CD4-positive, alpha-beta T cell (primary cell): Measurements from ENCODE around the gene NFKBIZ. TPM values are rescaled to one million over a fixed set of nuclear protein-coding genes. Genes with fewer than 3 reads are reported as not detected.

Source experiments
- ATAC-seq: fragments of 200-7000 bp; cut with Tn5 transposase; one replicate; pipeline ENCODE4 v1.10.0; 2022; ENCODE audit warnings: mild to moderate bottlenecking; ENCODE audit not compliant: poor library complexity
- CTCF ChIA-PET: fragments of 350-600 bp; sonication (Branson Sonifier 250); formaldehyde crosslinking; loops from one replicate; lab custom pipeline; 2021; ENCODE audit warnings: antibody characterized with exemption, inconsistent platforms; lab: Charles Lee
- POLR2A ChIA-PET: fragments of 350-600 bp; sonication (Branson Sonifier 250); formaldehyde crosslinking; loops from one replicate; lab custom pipeline; 2021; ENCODE audit warnings: antibody characterized with exemption, inconsistent platforms; lab: Charles Lee
- DNase-seq, 14 experiments: peaks; one replicate each; pipeline ENCODE4 v3.0.0-alpha.2; 2013 to 2020; ENCODE audit warnings: mixed read lengths in 2 of 14
- H3K27ac ChIP-seq, 2 donors: one replicate each; pipeline versions ENCODE4 v1.5.1 to v1.7.0; 2013; ENCODE audit warnings: low read length in 2 of 2, low read depth in 1 of 2, mild to moderate bottlenecking in 1 of 2
- H3K27me3 ChIP-seq, 2 experiments: 1 replicate in 1 of 2; 2 replicates in 1 of 2; pipeline versions ENCODE4 v1.6.1 to v1.7.0; 2013; ENCODE audit warnings: low read length in 2 of 2, control low read depth in 1 of 2, mild to moderate bottlenecking in 1 of 2, moderate library complexity in 1 of 2; ENCODE audit not compliant: insufficient read depth in 2 of 2, control insufficient read depth in 1 of 2
- H3K36me3 ChIP-seq: one replicate; pipeline ENCODE4 v1.6.1; 2013; ENCODE audit warnings: low read length, control low read depth; ENCODE audit not compliant: insufficient read depth
- H3K4me1 ChIP-seq: one replicate; pipeline ENCODE4 v1.6.1; 2013; ENCODE audit warnings: low read length, control low read depth; ENCODE audit not compliant: insufficient read depth
- H3K4me3 ChIP-seq: one replicate; pipeline ENCODE4 v1.5.1; 2013; ENCODE audit warnings: mild to moderate bottlenecking, low read length, moderate library complexity
- H3K9me3 ChIP-seq, 2 experiments: 1 replicate in 1 of 2; 2 replicates in 1 of 2; pipeline versions ENCODE4 v1.6.1 to v1.7.0; 2013; ENCODE audit warnings: low read length in 2 of 2, mild to moderate bottlenecking in 2 of 2, control low read depth in 1 of 2, moderate library complexity in 1 of 2; ENCODE audit not compliant: control insufficient read depth in 1 of 2, insufficient read depth in 1 of 2
- H3K27ac Mint-ChIP-seq: one replicate; pipeline ENCODE4 v1.8.0; 2020; ENCODE audit warnings: mixed read lengths
- H3K27me3 Mint-ChIP-seq: one replicate; pipeline ENCODE4 v1.8.0; 2021; ENCODE audit warnings: mixed read lengths
- H3K36me3 Mint-ChIP-seq: one replicate; pipeline ENCODE4 v1.8.0; 2021; ENCODE audit warnings: low read depth, mixed read lengths
- H3K4me1 Mint-ChIP-seq: one replicate; pipeline ENCODE4 v1.8.0; 2021; ENCODE audit warnings: low read depth, mixed read lengths
- H3K4me3 Mint-ChIP-seq: one replicate; pipeline ENCODE4 v1.8.0; 2020; ENCODE audit warnings: mild to moderate bottlenecking, mixed read lengths
- H3K9me3 Mint-ChIP-seq: one replicate; pipeline ENCODE4 v1.8.0; 2020; ENCODE audit warnings: mixed read lengths
- CTCF ChIP-seq: fragments of 200-600 bp; IDR thresholded peaks from one replicate; pipeline ENCODE4 v1.8.0; 2022; ENCODE audit warnings: antibody characterized with exemption, mild to moderate bottlenecking
- intact Hi-C, 2 experiments: fragments of 100-400 bp; cut with DNase I in 1 of 2; cut with micrococcal nuclease in 1 of 2; formaldehyde crosslinking; loops; one replicate each; pipeline versions ENCODE4 v1.15.1 to v1.9.0; 2023 to 2025; cut with DNase I, micrococcal nuclease
- total RNA-seq, 174 experiments: library from RNA in 2 of 174; stranded (reverse) in 2 of 174; gene quantifications; one replicate each; pipeline ENCODE4 v1.2.3 and lab custom pipeline; 2021 to 2026

NFKBIZ gene
- total RNA-seq, 2 experiments from 2014 or later = 438 to 451 TPM

- Histone ChIP-seq H3K27ac (no peak overlapping the region), H3K4me3 (no peak overlapping the region), H3K9me3 (peaks cover 0 to 3% of the 10 kb centered on the region in 2 experiments), H3K27me3 (no peaks in the 10 kb centered on the region), H3K36me3 (no peaks in the 10 kb centered on the region), H3K4me1 (no peaks in the 10 kb centered on the region)
- H3K27me3 Mint-ChIP-seq = no peaks in the 10 kb centered on the region
- DNase-seq (no peak), ATAC-seq (no peak)
- CTCF ChIA-PET = interaction anchor here (1.7 kb wide), 1 partner anchor 129 kb away, joined by 3 read pairs; no protein-coding TSS in a partner anchor
- intact Hi-C loops = no loop called here
- H3K9me3 Mint-ChIP-seq = peaks cover 3% of the 10 kb centered on the region
- H3K36me3 Mint-ChIP-seq = no peaks in the 10 kb centered on the region
- no peak for TF ChIP-seq CTCF
- POLR2A ChIA-PET = no interaction called here
- peaks cover 5% of the 10 kb centered on the region for H3K4me1 Mint-ChIP-seq
- H3K27ac Mint-ChIP-seq = no peak overlapping the region
- H3K4me3 Mint-ChIP-seq = no peak overlapping the region
These were observed 51.0 kb downstream of the NFKBIZ start for GRCh38 chr3:101900316-101900715.

- intact Hi-C loops = no loop called here
- no peaks in the 10 kb centered on the region for H3K4me1 ChIP-seq
- ChIA-PET CTCF (interaction anchor here (1.7 kb wide), 1 partner anchor 129 kb away, joined by 3 read pairs; no protein-coding TSS in a partner anchor), POLR2A (no interaction called here)
- peaks cover 5% of the 10 kb centered on the region for H3K4me1 Mint-ChIP-seq
- H3K9me3 Mint-ChIP-seq = peaks cover 3% of the 10 kb centered on the region
- no peaks in the 10 kb centered on the region for H3K27me3 ChIP-seq
- no peak for TF ChIP-seq CTCF
- H3K9me3 ChIP-seq = peaks cover 0 to under 1% of the 10 kb centered on the region in 2 experiments
- H3K4me3 Mint-ChIP-seq = no peak overlapping the region
- no peak overlapping the region for H3K27ac ChIP-seq
- H3K27me3 Mint-ChIP-seq = no peaks in the 10 kb centered on the region
- H3K36me3 Mint-ChIP-seq = no peaks in the 10 kb centered on the region
- H3K27ac Mint-ChIP-seq = no peak overlapping the region
- H3K4me3 ChIP-seq = no peak overlapping the region
- no peak for DNase-seq
- no peak for ATAC-seq
- H3K36me3 ChIP-seq = no peaks in the 10 kb centered on the region
These were observed 51.4 kb downstream of the NFKBIZ start for GRCh38 chr3:101900736-101901135.

GRCh38 chr3:101902041-101902440, 52.7 kb downstream of the NFKBIZ start:
- Histone ChIP-seq H3K4me3 (no peak overlapping the region), H3K27ac (no peak overlapping the region), H3K27me3 (no peaks in the 10 kb centered on the region), H3K4me1 (no peaks in the 10 kb centered on the region), H3K9me3 (no peaks in the 10 kb centered on the region), H3K36me3 (no peaks in the 10 kb centered on the region)
- POLR2A ChIA-PET = no interaction called here
- Mint-ChIP-seq H3K36me3 (no peaks in the 10 kb centered on the region), H3K9me3 (peaks cover 5% of the 10 kb centered on the region), H3K4me3 (no peak overlapping the region), H3K27ac (no peak overlapping the region), H3K4me1 (peaks cover 5% of the 10 kb centered on the region), H3K27me3 (no peaks in the 10 kb centered on the region)
- CTCF ChIA-PET = no interaction called here
- peak; percentile 21 for ATAC-seq
- TF ChIP-seq CTCF = no peak
- intact Hi-C loops = no loop called here
- DNase-seq = peak in 2 of 14 experiments; percentile 60 to 73
